SK-N-SH treated with all-trans-retinoic acid at 6 μM for 48 hours (cell line): ENCODE measurements around the gene MATK.
"Not testable (repeated sequence)": the region's sequence is repeated elsewhere in the genome, so short reads cannot be mapped to it uniquely, and the experiment has no call there.

Experiments
- ATAC-seq: fragments of 200-7000 bp; cut with Tn5 transposase; 3 replicates; pipeline ENCODE4 v1.9.1; 2020; ENCODE audit warnings: mild to moderate bottlenecking, moderate library complexity
- ARNTL ChIP-seq: fragments of 450-650 bp; formaldehyde crosslinking; IDR thresholded peaks from 2 replicates; pipeline ENCODE4 v1.5.0; 2020; ENCODE audit warnings: low read depth, mild to moderate bottlenecking, moderate library complexity, borderline replicate concordance
- BACH2 ChIP-seq: fragments of 250-450 bp; sonication (Bioruptor Pico); IDR thresholded peaks from 2 replicates; pipeline ENCODE4 v1.9.0; 2021; ENCODE audit warnings: mild to moderate bottlenecking, borderline replicate concordance
- CREB5 ChIP-seq: fragments of 250-450 bp; sonication (Bioruptor Pico); IDR thresholded peaks from 2 replicates; pipeline ENCODE4 v1.5.1; 2020; ENCODE audit warnings: low read depth, mild to moderate bottlenecking, moderate library complexity
- CSDC2 ChIP-seq: fragments of 250-450 bp; sonication (Bioruptor Pico); IDR thresholded peaks from 2 replicates; pipeline ENCODE4 v1.5.0; 2020; ENCODE audit warnings: mild to moderate bottlenecking, moderate library complexity
- CSRNP3 ChIP-seq: fragments of 250-450 bp; sonication (Bioruptor Pico); IDR thresholded peaks from 2 replicates; pipeline ENCODE4 v1.5.1; 2021; ENCODE audit warnings: mild to moderate bottlenecking, moderate library complexity
- ESRRG ChIP-seq: fragments of 250-450 bp; sonication (Bioruptor Pico); IDR thresholded peaks from 2 replicates; pipeline ENCODE4 v1.6.1; 2021; ENCODE audit warnings: mild to moderate bottlenecking
- GLIS3 ChIP-seq: fragments of 250-450 bp; sonication (Bioruptor Pico); IDR thresholded peaks from 2 replicates; pipeline ENCODE4 v1.5.0; 2020; ENCODE audit warnings: mild to moderate bottlenecking, moderate library complexity
- ISL1 ChIP-seq: fragments of 250-450 bp; sonication (Bioruptor Pico); IDR thresholded peaks from 2 replicates; pipeline ENCODE4 v2.1.2; 2022; ENCODE audit warnings: mild to moderate bottlenecking, moderate library complexity
- OSR1 ChIP-seq: fragments of 250-450 bp; sonication (Bioruptor Pico); IDR thresholded peaks from 2 replicates; pipeline ENCODE4 v1.8.0; 2022; ENCODE audit warnings: moderate library complexity, mild to moderate bottlenecking, inconsistent platforms
- PATZ1 ChIP-seq: fragments of 250-450 bp; sonication (Bioruptor Pico); IDR thresholded peaks from 2 replicates; pipeline ENCODE4 v1.8.0; 2020; ENCODE audit warnings: mild to moderate bottlenecking, moderate library complexity, borderline replicate concordance
- POU6F1 ChIP-seq: fragments of 250-450 bp; sonication (Bioruptor Pico); IDR thresholded peaks from 2 replicates; pipeline ENCODE4 v1.8.0; 2021; ENCODE audit warnings: low read depth, mild to moderate bottlenecking, moderate library complexity, borderline replicate concordance
- PPARA ChIP-seq: fragments of 250-450 bp; sonication (Bioruptor Pico); IDR thresholded peaks from 2 replicates; pipeline ENCODE4 v1.5.0; 2020; ENCODE audit warnings: mild to moderate bottlenecking, borderline replicate concordance
- RARB ChIP-seq: fragments of 250-450 bp; sonication (Bioruptor Pico); IDR thresholded peaks from 2 replicates; pipeline ENCODE4 v1.8.0; 2021; ENCODE audit warnings: mild to moderate bottlenecking, moderate library complexity
- SNAI2 ChIP-seq: fragments of 250-450 bp; sonication (Bioruptor Pico); IDR thresholded peaks from 2 replicates; pipeline ENCODE4 v1.5.0; 2020; ENCODE audit warnings: mild to moderate bottlenecking, moderate library complexity
- TOX ChIP-seq: fragments of 250-450 bp; sonication (Bioruptor Pico); IDR thresholded peaks from 2 replicates; pipeline ENCODE4 v1.8.0; 2021; ENCODE audit warnings: mild to moderate bottlenecking, moderate library complexity, borderline replicate concordance
- TSHZ2 ChIP-seq: fragments of 250-450 bp; sonication (Bioruptor Pico); IDR thresholded peaks from 2 replicates; pipeline ENCODE4 v1.5.0; 2020; ENCODE audit warnings: mild to moderate bottlenecking, moderate library complexity
- ZC3H10 ChIP-seq: fragments of 250-450 bp; sonication (Bioruptor Pico); IDR thresholded peaks from 2 replicates; pipeline ENCODE4 v1.5.1; 2021; ENCODE audit warnings: mild to moderate bottlenecking, moderate library complexity
- ZFP3 ChIP-seq: fragments of 250-450 bp; sonication (Bioruptor Pico); IDR thresholded peaks from 2 replicates; pipeline ENCODE4 v1.5.0; 2020; ENCODE audit warnings: mild to moderate bottlenecking, moderate library complexity
- ZFP30 ChIP-seq: fragments of 450-650 bp; formaldehyde crosslinking; IDR thresholded peaks from 2 replicates; pipeline ENCODE4 v1.5.0; 2022; ENCODE audit warnings: mild to moderate bottlenecking, moderate library complexity
- ZNF565 ChIP-seq: fragments of 450-650 bp; formaldehyde crosslinking; conservative IDR thresholded peaks from 2 replicates; pipeline ENCODE4 v1.5.0; 2020; ENCODE audit warnings: low read depth, mild to moderate bottlenecking, moderate library complexity
- ZNF70 ChIP-seq: fragments of 450-650 bp; formaldehyde crosslinking; IDR thresholded peaks from 2 replicates; pipeline ENCODE4 v1.5.0; 2020; ENCODE audit warnings: mild to moderate bottlenecking, moderate library complexity
- ZNF8 ChIP-seq: fragments of 450-650 bp; formaldehyde crosslinking; IDR thresholded peaks from 2 replicates; pipeline ENCODE4 v1.5.0; 2020; ENCODE audit warnings: mild to moderate bottlenecking, moderate library complexity

MATK gene

GRCh38 chr19:3766520-3766919 is 19.7 kb downstream of the MATK start:
- no peak for ATAC-seq

GRCh38 chr19:3765757-3766156 is 20.4 kb downstream of the MATK start:
- ATAC-seq: not testable (repeated sequence)

More at GRCh38 chr19:3766520-3766919, 19.7 kb downstream of the MATK start:
- TF ChIP-seq ZNF70: no peak
- TF ChIP-seq GLIS3 (CRISPR knock-in tag): no peak
- TF ChIP-seq ZNF565 (CRISPR knock-in tag): no peak
- no peak for TF ChIP-seq OSR1 (CRISPR knock-in tag)
- TF ChIP-seq TSHZ2 (CRISPR knock-in tag): no peak
- TF ChIP-seq ISL1 (CRISPR knock-in tag): no peak
- TF ChIP-seq ZFP30: no peak
- TF ChIP-seq ZC3H10 (CRISPR knock-in tag): no peak
- TF ChIP-seq SNAI2 (CRISPR knock-in tag): no peak
- no peak for TF ChIP-seq ESRRG (CRISPR knock-in tag)
- TF ChIP-seq PATZ1: no peak
- TF ChIP-seq ARNTL (CRISPR knock-in tag): no peak
- no peak for TF ChIP-seq POU6F1 (CRISPR knock-in tag)
- TF ChIP-seq ZNF8: no peak
- TF ChIP-seq TOX (CRISPR knock-in tag): no peak
- no peak for TF ChIP-seq CREB5 (CRISPR knock-in tag)
- TF ChIP-seq, all 23 proteins: peak for 0

GRCh38 chr19:3765121-3765520 is 21.1 kb downstream of the MATK start:
- TF ChIP-seq CSRNP3 (CRISPR knock-in tag) (no peak), BACH2 (CRISPR knock-in tag) (no peak), SNAI2 (CRISPR knock-in tag) (no peak), ZNF70 (no peak), ZC3H10 (CRISPR knock-in tag) (no peak), CSDC2 (no peak), ZNF565 (CRISPR knock-in tag) (no peak), RARB (CRISPR knock-in tag) (no peak), ESRRG (CRISPR knock-in tag) (no peak), PPARA (no peak), TOX (CRISPR knock-in tag) (no peak), ISL1 (CRISPR knock-in tag) (no peak), OSR1 (CRISPR knock-in tag) (no peak), TSHZ2 (CRISPR knock-in tag) (no peak), CREB5 (CRISPR knock-in tag) (no peak), PATZ1 (no peak), ZNF8 (no peak), GLIS3 (CRISPR knock-in tag) (no peak), ZFP3 (CRISPR knock-in tag) (no peak)
- TF ChIP-seq, all 23 proteins: peak for 0
- no peak for ATAC-seq
